ENCODE data around the gene TMEM9.

DNA sequence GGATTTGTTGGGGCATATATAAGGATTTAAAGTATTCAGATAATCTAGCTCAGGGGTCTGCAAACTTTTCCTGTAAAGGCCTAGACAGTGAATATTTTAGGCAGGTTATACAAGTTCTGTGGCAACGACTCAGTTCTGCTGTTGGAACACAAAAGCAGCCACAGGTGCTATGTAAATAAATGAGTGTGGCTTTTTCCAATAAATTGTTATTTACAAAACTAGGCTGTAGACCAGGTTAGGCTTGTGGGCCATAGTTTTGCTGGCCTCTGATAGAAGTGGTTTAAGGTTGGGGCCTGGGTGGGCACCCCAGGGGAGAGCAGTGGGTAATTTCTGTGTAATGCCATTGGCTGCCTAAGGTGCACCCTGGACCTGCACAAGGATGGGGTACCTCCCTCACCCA, 19.5 kb upstream of the TMEM9 start:
- TF ChIP-seq RXRA (IDR thresholded peaks at IDR 0.05) = no peak
- TF ChIP-seq, protein P1, sequence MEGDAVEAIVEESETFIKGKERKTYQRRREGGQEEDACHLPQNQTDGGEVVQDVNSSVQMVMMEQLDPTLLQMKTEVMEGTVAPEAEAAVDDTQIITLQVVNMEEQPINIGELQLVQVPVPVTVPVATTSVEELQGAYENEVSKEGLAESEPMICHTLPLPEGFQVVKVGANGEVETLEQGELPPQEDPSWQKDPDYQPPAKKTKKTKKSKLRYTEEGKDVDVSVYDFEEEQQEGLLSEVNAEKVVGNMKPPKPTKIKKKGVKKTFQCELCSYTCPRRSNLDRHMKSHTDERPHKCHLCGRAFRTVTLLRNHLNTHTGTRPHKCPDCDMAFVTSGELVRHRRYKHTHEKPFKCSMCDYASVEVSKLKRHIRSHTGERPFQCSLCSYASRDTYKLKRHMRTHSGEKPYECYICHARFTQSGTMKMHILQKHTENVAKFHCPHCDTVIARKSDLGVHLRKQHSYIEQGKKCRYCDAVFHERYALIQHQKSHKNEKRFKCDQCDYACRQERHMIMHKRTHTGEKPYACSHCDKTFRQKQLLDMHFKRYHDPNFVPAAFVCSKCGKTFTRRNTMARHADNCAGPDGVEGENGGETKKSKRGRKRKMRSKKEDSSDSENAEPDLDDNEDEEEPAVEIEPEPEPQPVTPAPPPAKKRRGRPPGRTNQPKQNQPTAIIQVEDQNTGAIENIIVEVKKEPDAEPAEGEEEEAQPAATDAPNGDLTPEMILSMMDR (IDR thresholded peaks at IDR 0.05; ENCODE audit: low read depth, low read length, missing input control) = no peak
- TF ChIP-seq, protein P2, sequence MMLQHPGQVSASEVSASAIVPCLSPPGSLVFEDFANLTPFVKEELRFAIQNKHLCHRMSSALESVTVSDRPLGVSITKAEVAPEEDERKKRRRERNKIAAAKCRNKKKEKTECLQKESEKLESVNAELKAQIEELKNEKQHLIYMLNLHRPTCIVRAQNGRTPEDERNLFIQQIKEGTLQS (IDR thresholded peaks at IDR 0.05) = no peak
- no peak for TF ChIP-seq EGR1 (IDR thresholded peaks at IDR 0.05; ENCODE audit: low read depth in 2 of 2)
- TF ChIP-seq, protein P3, sequence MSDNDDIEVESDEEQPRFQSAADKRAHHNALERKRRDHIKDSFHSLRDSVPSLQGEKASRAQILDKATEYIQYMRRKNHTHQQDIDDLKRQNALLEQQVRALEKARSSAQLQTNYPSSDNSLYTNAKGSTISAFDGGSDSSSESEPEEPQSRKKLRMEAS (IDR thresholded peaks at IDR 0.05) = no peak

Data from liver (tissue), 3 donors.